ENCODE results near the gene MACROD2.

MACROD2 gene

GRCh38 chr20:14816471-14816870 is 821.2 kb downstream of the MACROD2 start:
- H3K4me3 ChIP-seq (ENCODE audit: low read length): no peak overlapping the region
- no peak for TF ChIP-seq ZNF274 (IDR thresholded peaks at IDR 0.05; ENCODE audit: low read depth, low read length)

GRCh38 chr20:14817101-14817500 is 821.8 kb downstream of the MACROD2 start:
- H3K4me3 ChIP-seq (ENCODE audit: low read length): no peak overlapping the region
- no peak for TF ChIP-seq ZNF274 (IDR thresholded peaks at IDR 0.05; ENCODE audit: low read depth, low read length)

- no peak overlapping the region for H3K4me3 ChIP-seq (ENCODE audit: low read length)
- no peak for TF ChIP-seq ZNF274 (IDR thresholded peaks at IDR 0.05; ENCODE audit: low read depth, low read length)
These were observed 825.5 kb downstream of the MACROD2 start for GRCh38 chr20:14820771-14821170.

GRCh38 chr20:14821251-14821650 is 825.9 kb downstream of the MACROD2 start:
- no peak overlapping the region for H3K4me3 ChIP-seq (ENCODE audit: low read length)
- no peak for TF ChIP-seq ZNF274 (IDR thresholded peaks at IDR 0.05; ENCODE audit: low read depth, low read length)

GRCh38 chr20:14824996-14825395 is 829.7 kb downstream of the MACROD2 start:
- no peak for TF ChIP-seq ZNF274 (IDR thresholded peaks at IDR 0.05; ENCODE audit: low read depth, low read length)
- no peak overlapping the region for H3K4me3 ChIP-seq (ENCODE audit: low read length)

GRCh38 chr20:14826543-14827313 is 831.4 kb downstream of the MACROD2 start:
- H3K4me3 ChIP-seq (ENCODE audit: low read length): no peak overlapping the region
- no peak for TF ChIP-seq ZNF274 (IDR thresholded peaks at IDR 0.05; ENCODE audit: low read depth, low read length)

GRCh38 chr20:14828459-14828858 is 833.1 kb downstream of the MACROD2 start:
- TF ChIP-seq ZNF274 (IDR thresholded peaks at IDR 0.05; ENCODE audit: low read depth, low read length): no peak
- H3K4me3 ChIP-seq (ENCODE audit: low read length): no peak overlapping the region

GRCh38 chr20:14829906-14830305 is 834.6 kb downstream of the MACROD2 start:
- H3K4me3 ChIP-seq (ENCODE audit: low read length): no peak overlapping the region
- no peak for TF ChIP-seq ZNF274 (IDR thresholded peaks at IDR 0.05; ENCODE audit: low read depth, low read length)

- TF ChIP-seq ZNF274 (IDR thresholded peaks at IDR 0.05; ENCODE audit: low read depth, low read length): no peak
- no peak overlapping the region for H3K4me3 ChIP-seq (ENCODE audit: low read length)
These were observed 835.1 kb downstream of the MACROD2 start for GRCh38 chr20:14830466-14830865.

- no peak for TF ChIP-seq ZNF274 (IDR thresholded peaks at IDR 0.05; ENCODE audit: low read depth, low read length)
These were observed 835.6 kb downstream of the MACROD2 start for GRCh38 chr20:14830899-14831298.

GRCh38 chr20:14832630-14833029 is 837.3 kb downstream of the MACROD2 start:
- no peak for TF ChIP-seq ZNF274 (IDR thresholded peaks at IDR 0.05; ENCODE audit: low read depth, low read length)
- H3K4me3 ChIP-seq (ENCODE audit: low read length): no peak overlapping the region

More at GRCh38 chr20:14830899-14831298, 835.6 kb downstream of the MACROD2 start:
- H3K4me3 ChIP-seq (ENCODE audit: low read length): no peak overlapping the region

GRCh38 chr20:14838663-14839628 is 843.6 kb downstream of the MACROD2 start:
- no peak overlapping the region for H3K4me3 ChIP-seq (ENCODE audit: low read length)
- no peak for TF ChIP-seq ZNF274 (IDR thresholded peaks at IDR 0.05; ENCODE audit: low read depth, low read length)

- no peak overlapping the region for H3K4me3 ChIP-seq (ENCODE audit: low read length)
- no peak for TF ChIP-seq ZNF274 (IDR thresholded peaks at IDR 0.05; ENCODE audit: low read depth, low read length)
These were observed 850.2 kb downstream of the MACROD2 start for GRCh38 chr20:14845199-14846160.

- no peak for TF ChIP-seq ZNF274 (IDR thresholded peaks at IDR 0.05; ENCODE audit: low read depth, low read length)
- H3K4me3 ChIP-seq (ENCODE audit: low read length): no peak overlapping the region
These were observed 853.5 kb downstream of the MACROD2 start for GRCh38 chr20:14848806-14849205.

Measured in GM08714 (cell line).